ENCODE results near the gene CALHM2.
"Not testable (repeated sequence)": the region's sequence is repeated elsewhere in the genome, so short reads cannot be mapped to it uniquely, and the experiment has no call there.

Gene CALHM2

DNA sequence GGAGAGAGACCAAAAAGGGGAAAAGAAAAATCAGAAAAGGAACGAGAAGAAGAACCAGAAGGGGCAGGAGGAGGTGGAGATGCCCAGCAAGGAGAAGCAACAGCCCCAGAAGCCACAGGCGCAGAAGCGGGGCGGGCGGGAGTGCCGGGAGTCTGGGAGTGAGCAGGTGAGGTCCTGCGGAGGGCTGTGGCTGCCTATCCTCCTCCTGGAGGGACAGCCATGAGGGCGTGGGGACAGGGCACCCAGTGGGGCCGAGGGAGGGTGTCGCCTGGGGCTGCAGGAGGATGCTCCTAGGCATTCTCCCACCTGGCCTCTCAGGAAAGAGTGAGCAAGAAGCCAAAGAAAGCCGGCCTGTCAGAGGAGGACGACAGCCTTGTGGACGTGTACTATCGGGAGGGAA, 11.8 kb downstream of the CALHM2 start:
- H3K4me1 Mint-ChIP-seq (ENCODE audit: low read depth in 2 of 2), result peaks cover 4 to 10% of the 10 kb centered on the region in 2 donors
- ATAC-seq (replicated peaks) (no peak), DNase-seq (no peak)
- no peaks in the 10 kb centered on the region for H3K27me3 Mint-ChIP-seq
- peak overlapping the region in 1 of 2 donors; percentile 6 for H3K27ac Mint-ChIP-seq
- H3K36me3 Mint-ChIP-seq (ENCODE audit: insufficient read depth), result peaks cover 54% of the 10 kb centered on the region
- H3K9me3 Mint-ChIP-seq, result no peaks in the 10 kb centered on the region
- H3K4me3 Mint-ChIP-seq, result no peak overlapping the region

- Mint-ChIP-seq H3K27ac (peak overlapping the region; percentile 6 to 60), H3K27me3 (no peaks in the 10 kb centered on the region), H3K9me3 (no peaks in the 10 kb centered on the region), H3K4me3 (no peak overlapping the region), H3K4me1 (ENCODE audit: low read depth in 2 of 2) (peaks cover 4 to 5% of the 10 kb centered on the region in 2 donors), H3K36me3 (ENCODE audit: insufficient read depth) (peaks cover 59% of the 10 kb centered on the region)
- ATAC-seq (replicated peaks), result no peak
- DNase-seq, result no peak
Observed at GRCh38 chr10:103439776-103440175, 12.4 kb downstream of the CALHM2 start.

DNA sequence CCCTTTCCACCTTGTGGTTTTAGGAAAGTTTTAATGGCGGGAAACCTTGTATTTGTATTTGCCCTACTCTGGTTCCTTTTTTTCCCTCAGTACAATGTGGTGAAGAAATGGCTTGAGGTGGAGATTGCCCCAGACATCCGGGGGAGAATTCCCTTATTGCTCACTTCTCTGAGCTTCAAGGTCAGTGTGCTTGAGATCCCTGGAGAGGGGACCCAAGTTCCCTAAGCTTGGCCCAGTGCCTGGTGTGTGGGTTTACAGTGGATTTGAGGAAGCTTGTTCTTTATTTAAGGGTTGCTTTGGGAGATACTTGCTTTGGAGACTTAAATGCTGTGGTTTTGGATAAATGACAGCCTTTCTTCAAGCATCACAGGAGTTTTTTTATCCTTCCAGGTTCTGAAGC, 18.3 kb downstream of the CALHM2 start:
- DNase-seq (no peak), ATAC-seq (replicated peaks) (no peak)
- H3K27ac Mint-ChIP-seq, result peak overlapping the region in 1 of 2 donors; percentile 21
- no peaks in the 10 kb centered on the region for H3K27me3 Mint-ChIP-seq
- peaks cover 2 to 8% of the 10 kb centered on the region in 2 donors for H3K4me1 Mint-ChIP-seq (ENCODE audit: low read depth in 2 of 2)
- peaks cover 55% of the 10 kb centered on the region for H3K36me3 Mint-ChIP-seq (ENCODE audit: insufficient read depth)
- no peaks in the 10 kb centered on the region for H3K9me3 Mint-ChIP-seq
- H3K4me3 Mint-ChIP-seq, result no peak overlapping the region

DNA sequence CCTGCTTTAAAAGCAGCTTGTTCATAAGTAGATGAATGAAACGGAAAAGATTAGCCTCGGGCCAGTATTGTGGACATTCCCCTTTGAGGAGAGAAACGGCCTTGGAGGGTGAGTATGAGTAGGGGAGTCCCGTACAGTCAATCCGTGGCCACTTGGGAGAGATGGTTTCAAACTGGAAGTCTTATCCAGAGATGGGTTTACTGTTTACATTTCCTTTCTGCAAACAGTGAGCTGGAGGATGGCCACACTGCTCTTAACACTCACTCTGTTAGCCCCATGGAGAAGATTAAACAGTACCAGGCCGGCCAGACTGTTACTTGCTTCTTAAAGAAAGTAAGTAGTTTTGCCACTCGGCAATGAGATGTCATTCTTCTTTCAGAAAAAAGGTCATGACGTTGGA, 20.3 kb downstream of the CALHM2 start:
- Mint-ChIP-seq H3K36me3 (ENCODE audit: insufficient read depth) (peaks cover 57% of the 10 kb centered on the region), H3K4me1 (ENCODE audit: low read depth in 2 of 2) (peaks cover 5 to 8% of the 10 kb centered on the region in 2 donors), H3K27me3 (no peaks in the 10 kb centered on the region), H3K4me3 (no peak overlapping the region), H3K27ac (no peak overlapping the region), H3K9me3 (no peaks in the 10 kb centered on the region)
- ATAC-seq (replicated peaks) (no peak), DNase-seq (no peak)

DNA sequence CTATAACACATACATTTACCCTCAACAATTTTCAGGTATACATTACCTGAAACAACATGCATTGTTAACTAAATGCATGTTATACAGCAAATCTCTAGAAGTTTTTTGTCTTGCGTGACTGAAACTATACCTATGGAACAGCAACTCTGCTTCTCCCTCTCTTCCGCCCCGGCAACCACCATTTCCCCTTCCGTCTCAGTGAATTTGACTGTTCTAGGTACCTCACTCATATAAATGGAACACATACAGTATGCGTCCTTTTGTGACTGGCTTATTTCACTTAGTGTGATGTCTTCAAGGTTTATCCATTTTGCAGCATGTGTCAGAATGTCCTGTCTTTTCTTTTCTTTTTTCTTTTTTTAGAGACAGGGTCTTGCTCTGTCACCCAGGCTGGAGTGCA, 22.5 kb downstream of the CALHM2 start:
- DNase-seq (no peak), ATAC-seq (replicated peaks) (peak; percentile 49)
- Mint-ChIP-seq H3K27me3 (no peaks in the 10 kb centered on the region), H3K9me3 (no peaks in the 10 kb centered on the region), H3K27ac (peak overlapping the region; percentile 62 to 83), H3K36me3 (ENCODE audit: insufficient read depth) (peaks cover 59% of the 10 kb centered on the region), H3K4me1 (ENCODE audit: low read depth in 2 of 2) (peaks cover 5% of the 10 kb centered on the region in 2 donors), H3K4me3 (peak overlapping the region in 1 of 2 donors; percentile 32)

DNA sequence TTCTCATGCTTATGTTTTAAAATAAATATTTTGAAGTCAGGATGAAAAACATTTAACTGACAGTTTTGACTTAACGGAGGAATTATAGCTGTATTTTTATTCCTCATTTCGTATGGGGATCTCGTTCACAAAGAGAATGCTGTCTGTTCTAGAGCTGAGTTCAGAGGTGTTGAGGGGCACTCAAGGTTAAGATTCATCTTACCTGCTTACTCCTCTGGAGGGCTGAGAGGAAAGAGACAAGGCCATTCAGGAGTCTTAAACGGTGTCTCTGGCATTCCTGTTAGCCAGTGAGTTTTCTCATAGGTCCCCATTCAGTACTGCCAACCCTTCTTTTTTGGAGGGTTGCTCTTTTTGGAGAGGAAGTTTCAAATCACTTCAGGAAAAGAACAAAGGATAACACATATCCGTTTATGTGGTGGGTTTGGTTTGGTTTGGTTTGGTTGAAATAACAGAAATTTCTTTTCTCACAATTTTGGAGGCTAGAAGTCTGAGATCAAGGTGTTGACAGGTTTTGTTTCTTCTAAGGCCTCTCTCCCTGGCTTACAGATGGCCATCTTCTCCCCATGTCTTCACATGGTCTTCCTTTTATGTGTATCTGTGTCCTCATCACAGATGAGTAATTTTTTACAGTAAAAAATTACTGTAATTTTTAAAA, 23.1 kb downstream of the CALHM2 start:
- H3K4me1 Mint-ChIP-seq (ENCODE audit: low read depth in 2 of 2), result peaks cover 5% of the 10 kb centered on the region in 2 donors
- peak overlapping the region in 1 of 2 donors; percentile 32 for H3K4me3 Mint-ChIP-seq
- peak overlapping the region; percentile 62 to 83 for H3K27ac Mint-ChIP-seq
- peaks cover 61% of the 10 kb centered on the region for H3K36me3 Mint-ChIP-seq (ENCODE audit: insufficient read depth)
- no peaks in the 10 kb centered on the region for H3K9me3 Mint-ChIP-seq
- H3K27me3 Mint-ChIP-seq, result no peaks in the 10 kb centered on the region
- no peak for DNase-seq
- ATAC-seq (replicated peaks), result peak; percentile 21

GRCh38 chr10:103427866-103428265, 24.3 kb downstream of the CALHM2 start:
- Mint-ChIP-seq H3K9me3 (no peaks in the 10 kb centered on the region), H3K4me3 (no peak overlapping the region), H3K27ac (no peak overlapping the region), H3K27me3 (no peaks in the 10 kb centered on the region), H3K4me1 (ENCODE audit: low read depth in 2 of 2) (peaks cover 4 to 5% of the 10 kb centered on the region in 2 donors), H3K36me3 (ENCODE audit: insufficient read depth) (peaks cover 65% of the 10 kb centered on the region)
- ATAC-seq (replicated peaks) (no peak), DNase-seq (no peak)

- H3K36me3 Mint-ChIP-seq (ENCODE audit: insufficient read depth), result peaks cover 81% of the 10 kb centered on the region
- no peaks in the 10 kb centered on the region for H3K9me3 Mint-ChIP-seq
- ATAC-seq (replicated peaks) (no peak), DNase-seq (no peak)
- no peaks in the 10 kb centered on the region for H3K27me3 Mint-ChIP-seq
- no peak overlapping the region for H3K4me3 Mint-ChIP-seq
- H3K27ac Mint-ChIP-seq, result no peak overlapping the region
- H3K4me1 Mint-ChIP-seq (ENCODE audit: low read depth in 2 of 2), result peaks cover 0 to 3% of the 10 kb centered on the region in 2 donors
Observed at GRCh38 chr10:103423748-103424147, 28.4 kb downstream of the CALHM2 start.

- peaks cover 0 to 3% of the 10 kb centered on the region in 2 donors for H3K4me1 Mint-ChIP-seq (ENCODE audit: low read depth in 2 of 2)
- H3K9me3 Mint-ChIP-seq, result no peaks in the 10 kb centered on the region
- peaks cover 76% of the 10 kb centered on the region for H3K36me3 Mint-ChIP-seq (ENCODE audit: insufficient read depth)
- H3K4me3 Mint-ChIP-seq, result no peak overlapping the region
- DNase-seq (no peak), ATAC-seq (replicated peaks) (no peak)
- no peaks in the 10 kb centered on the region for H3K27me3 Mint-ChIP-seq
- no peak overlapping the region for H3K27ac Mint-ChIP-seq
Observed at GRCh38 chr10:103419101-103419500, 33.1 kb downstream of the CALHM2 start.

GRCh38 chr10:103417601-103418000, 34.6 kb downstream of the CALHM2 start:
- Mint-ChIP-seq H3K4me1 (ENCODE audit: low read depth in 2 of 2) (peaks cover 0 to 3% of the 10 kb centered on the region in 2 donors), H3K27me3 (no peaks in the 10 kb centered on the region), H3K4me3 (no peak overlapping the region), H3K27ac (no peak overlapping the region), H3K36me3 (ENCODE audit: insufficient read depth) (peaks cover 72% of the 10 kb centered on the region), H3K9me3 (no peaks in the 10 kb centered on the region)
- DNase-seq (no peak), ATAC-seq (replicated peaks) (no peak)

DNA sequence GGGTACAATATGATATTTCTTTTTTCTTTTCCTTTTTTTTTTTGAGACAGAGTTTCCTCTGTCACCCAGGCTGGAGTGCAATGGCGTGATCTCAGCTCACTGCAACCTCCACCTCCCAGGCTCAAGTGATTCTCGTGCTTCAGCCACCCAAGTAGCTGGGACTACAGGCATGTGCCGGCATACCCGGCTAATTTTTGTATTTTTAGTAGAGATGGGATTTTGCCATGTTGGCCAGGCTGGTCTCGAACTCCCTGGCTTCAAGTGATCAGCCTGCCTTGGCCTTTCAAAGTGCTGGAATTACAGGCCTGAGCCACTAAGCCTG, 35.1 kb downstream of the CALHM2 start:
- H3K4me3 Mint-ChIP-seq, result not testable (repeated sequence)

GRCh38 chr10:103416436-103417147, 35.6 kb downstream of the CALHM2 start:
- H3K9me3 Mint-ChIP-seq, result no peaks in the 10 kb centered on the region
- ATAC-seq (replicated peaks), result peak; percentile 49
- DNase-seq, result peak; percentile 60 to 69 (median 67)
- H3K4me3 Mint-ChIP-seq, result no peak overlapping the region
- peaks cover 78% of the 10 kb centered on the region for H3K36me3 Mint-ChIP-seq (ENCODE audit: insufficient read depth)
- peaks cover 0 to 3% of the 10 kb centered on the region in 2 donors for H3K4me1 Mint-ChIP-seq (ENCODE audit: low read depth in 2 of 2)
- H3K27me3 Mint-ChIP-seq, result no peaks in the 10 kb centered on the region
- H3K27ac Mint-ChIP-seq, result peak overlapping the region in 1 of 2 donors; percentile 3

More for the DNA sequence above, 35.1 kb downstream of the CALHM2 start:
- not testable (repeated sequence) for H3K4me1 Mint-ChIP-seq (ENCODE audit: low read depth in 2 of 2); H3K9me3 Mint-ChIP-seq; DNase-seq; H3K27me3 Mint-ChIP-seq; ATAC-seq (replicated peaks)
- Mint-ChIP-seq H3K27ac (peak overlapping the region in 1 of 2 donors; percentile 3), H3K36me3 (ENCODE audit: insufficient read depth) (peaks cover 75% of the 10 kb centered on the region)

DNA sequence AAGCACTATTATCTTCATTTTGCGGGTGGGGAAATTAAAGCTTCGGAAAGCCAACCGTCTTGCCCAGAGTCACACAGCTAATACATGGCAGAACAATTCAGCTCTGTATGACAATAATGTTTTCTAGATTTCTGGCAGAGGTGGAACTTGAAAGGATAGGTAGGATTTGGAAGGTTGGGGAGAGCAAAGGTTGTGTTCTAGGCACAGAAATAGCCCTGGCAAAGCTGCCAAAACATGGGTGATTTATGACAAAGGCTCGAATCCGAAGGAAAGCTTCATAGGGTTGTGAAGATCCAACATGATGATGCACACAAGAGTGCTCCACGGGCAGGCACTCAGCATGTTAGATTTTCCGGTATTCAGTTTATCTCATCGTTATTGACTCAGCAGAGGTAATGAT, 36.6 kb downstream of the CALHM2 start:
- Mint-ChIP-seq H3K4me3 (no peak overlapping the region), H3K4me1 (ENCODE audit: low read depth in 2 of 2) (peaks cover 0 to 3% of the 10 kb centered on the region in 2 donors), H3K9me3 (no peaks in the 10 kb centered on the region), H3K27ac (no peak overlapping the region), H3K36me3 (ENCODE audit: insufficient read depth) (peaks cover 79% of the 10 kb centered on the region), H3K27me3 (no peaks in the 10 kb centered on the region)
- ATAC-seq (replicated peaks), result no peak
- no peak for DNase-seq

DNA sequence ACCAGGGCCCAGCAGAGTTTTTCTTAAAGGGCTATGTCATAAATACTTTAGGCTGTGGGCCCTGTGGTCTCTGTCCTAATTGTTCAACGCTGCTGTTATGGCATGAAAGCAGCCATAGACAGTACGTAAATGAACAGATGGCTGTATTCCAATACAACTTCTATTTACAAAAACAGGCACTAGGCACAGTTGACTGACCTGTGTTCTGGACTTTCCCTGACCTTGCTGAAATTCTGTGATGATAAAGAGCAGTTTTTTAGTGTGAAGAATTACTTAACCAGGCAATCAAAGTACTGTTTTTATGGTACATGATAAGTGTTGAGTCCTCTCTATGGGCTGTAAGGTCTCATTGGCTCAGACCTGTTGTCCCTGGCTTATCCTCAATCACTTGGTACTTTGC, 38.6 kb downstream of the CALHM2 start:
- Mint-ChIP-seq H3K4me3 (no peak overlapping the region), H3K27ac (no peak overlapping the region), H3K36me3 (ENCODE audit: insufficient read depth) (peaks cover 84% of the 10 kb centered on the region), H3K4me1 (ENCODE audit: low read depth in 2 of 2) (peaks cover 0 to 3% of the 10 kb centered on the region in 2 donors), H3K27me3 (no peaks in the 10 kb centered on the region), H3K9me3 (no peaks in the 10 kb centered on the region)
- no peak for DNase-seq
- ATAC-seq (replicated peaks), result no peak
